GM12875 (cell line): Measurements from ENCODE around the gene SMPDL3B.

Experiments used
- H3K4me3 ChIP-seq: one replicate; pipeline ENCODE4 v1.5.1; 2011; ENCODE audit warnings: low read depth, low read length, control low read depth
- TF ChIP-seq, protein P1 (sequence below): IDR thresholded peaks from 2 replicates; pipeline ENCODE4 v1.5.1; 2011; ENCODE audit warnings: low read depth, mild to moderate bottlenecking, control low read depth, inconsistent platforms, low read length, moderate library complexity, borderline replicate concordance; ENCODE audit not compliant: insufficient read depth

Gene SMPDL3B

DNA sequence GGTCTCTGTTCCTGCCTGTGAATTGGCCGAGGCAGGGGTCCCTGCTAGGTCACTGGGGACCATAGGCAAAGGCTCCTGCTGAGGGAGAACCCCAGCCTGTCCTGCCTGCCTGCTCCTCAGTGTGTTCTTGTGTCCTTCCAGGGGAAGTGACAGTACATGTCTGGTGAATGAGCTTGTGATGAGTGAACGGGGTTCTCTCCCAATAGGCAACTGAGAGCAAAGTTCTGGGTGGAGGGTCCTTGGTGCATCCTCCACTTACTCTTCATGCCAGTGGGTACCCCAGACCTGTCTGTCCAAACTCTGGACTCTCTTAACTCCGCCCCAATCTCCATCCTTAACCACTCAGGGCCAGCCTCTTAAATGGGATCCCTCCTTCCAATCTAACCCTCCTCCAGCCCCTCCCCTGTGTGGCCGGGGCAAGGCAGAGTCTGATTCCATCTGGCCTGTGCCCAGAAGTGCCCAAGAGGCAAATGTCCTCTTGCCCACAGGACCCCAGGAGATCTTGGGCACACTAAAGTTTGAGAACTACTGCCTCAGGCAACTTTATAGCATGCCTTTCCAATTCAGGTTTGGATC, 26.9 kb downstream of the SMPDL3B start:
- TF ChIP-seq, protein P1, sequence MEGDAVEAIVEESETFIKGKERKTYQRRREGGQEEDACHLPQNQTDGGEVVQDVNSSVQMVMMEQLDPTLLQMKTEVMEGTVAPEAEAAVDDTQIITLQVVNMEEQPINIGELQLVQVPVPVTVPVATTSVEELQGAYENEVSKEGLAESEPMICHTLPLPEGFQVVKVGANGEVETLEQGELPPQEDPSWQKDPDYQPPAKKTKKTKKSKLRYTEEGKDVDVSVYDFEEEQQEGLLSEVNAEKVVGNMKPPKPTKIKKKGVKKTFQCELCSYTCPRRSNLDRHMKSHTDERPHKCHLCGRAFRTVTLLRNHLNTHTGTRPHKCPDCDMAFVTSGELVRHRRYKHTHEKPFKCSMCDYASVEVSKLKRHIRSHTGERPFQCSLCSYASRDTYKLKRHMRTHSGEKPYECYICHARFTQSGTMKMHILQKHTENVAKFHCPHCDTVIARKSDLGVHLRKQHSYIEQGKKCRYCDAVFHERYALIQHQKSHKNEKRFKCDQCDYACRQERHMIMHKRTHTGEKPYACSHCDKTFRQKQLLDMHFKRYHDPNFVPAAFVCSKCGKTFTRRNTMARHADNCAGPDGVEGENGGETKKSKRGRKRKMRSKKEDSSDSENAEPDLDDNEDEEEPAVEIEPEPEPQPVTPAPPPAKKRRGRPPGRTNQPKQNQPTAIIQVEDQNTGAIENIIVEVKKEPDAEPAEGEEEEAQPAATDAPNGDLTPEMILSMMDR, result no peak
- no peak overlapping the region for H3K4me3 ChIP-seq

DNA sequence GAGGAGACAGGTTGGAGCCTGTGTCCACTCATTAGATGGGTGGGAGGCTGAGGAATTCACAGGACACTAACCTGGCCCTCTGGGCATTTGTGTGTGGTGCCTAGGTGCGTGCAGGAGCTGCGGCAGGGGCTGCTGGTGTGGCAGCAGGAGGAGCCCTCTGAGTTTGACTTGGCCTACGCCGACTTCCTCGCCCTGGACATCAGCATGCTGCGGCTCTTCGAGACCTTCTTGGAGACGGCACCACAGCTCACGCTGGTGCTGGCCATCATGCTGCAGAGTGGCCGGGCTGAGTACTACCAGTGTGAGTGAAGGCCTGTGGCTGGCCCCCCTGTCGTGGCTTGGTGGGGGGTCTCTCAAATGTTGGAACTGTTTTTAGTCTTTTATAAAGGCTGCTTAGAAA, 28.6 kb downstream of the SMPDL3B start:
- no peak overlapping the region for H3K4me3 ChIP-seq
- TF ChIP-seq, protein P1, result no peak

DNA sequence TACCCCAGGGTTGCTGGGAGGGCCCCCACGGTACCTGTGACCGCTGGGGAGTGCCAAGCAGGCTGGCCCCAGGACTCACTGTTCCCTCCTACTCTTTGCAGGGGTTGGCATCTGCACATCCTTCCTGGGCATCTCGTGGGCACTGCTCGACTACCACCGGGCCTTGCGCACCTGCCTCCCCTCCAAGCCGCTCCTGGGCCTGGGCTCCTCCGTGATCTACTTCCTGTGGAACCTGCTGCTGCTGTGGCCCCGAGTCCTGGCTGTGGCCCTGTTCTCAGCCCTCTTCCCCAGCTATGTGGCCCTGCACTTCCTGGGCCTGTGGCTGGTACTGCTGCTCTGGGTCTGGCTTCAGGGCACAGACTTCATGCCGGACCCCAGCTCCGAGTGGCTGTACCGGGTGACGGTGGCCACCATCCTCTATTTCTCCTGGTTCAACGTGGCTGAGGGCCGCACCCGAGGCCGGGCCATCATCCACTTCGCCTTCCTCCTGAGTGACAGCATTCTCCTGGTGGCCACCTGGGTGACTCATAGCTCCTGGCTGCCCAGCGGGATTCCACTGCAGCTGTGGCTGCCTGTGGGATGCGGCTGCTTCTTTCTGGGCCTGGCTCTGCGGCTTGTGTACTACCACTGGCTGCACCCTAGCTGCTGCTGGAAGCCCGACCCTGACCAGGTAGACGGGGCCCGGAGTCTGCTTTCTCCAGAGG, 31.8 kb downstream of the SMPDL3B start:
- H3K4me3 ChIP-seq, result no peak overlapping the region
- TF ChIP-seq, protein P1, result no peak

DNA sequence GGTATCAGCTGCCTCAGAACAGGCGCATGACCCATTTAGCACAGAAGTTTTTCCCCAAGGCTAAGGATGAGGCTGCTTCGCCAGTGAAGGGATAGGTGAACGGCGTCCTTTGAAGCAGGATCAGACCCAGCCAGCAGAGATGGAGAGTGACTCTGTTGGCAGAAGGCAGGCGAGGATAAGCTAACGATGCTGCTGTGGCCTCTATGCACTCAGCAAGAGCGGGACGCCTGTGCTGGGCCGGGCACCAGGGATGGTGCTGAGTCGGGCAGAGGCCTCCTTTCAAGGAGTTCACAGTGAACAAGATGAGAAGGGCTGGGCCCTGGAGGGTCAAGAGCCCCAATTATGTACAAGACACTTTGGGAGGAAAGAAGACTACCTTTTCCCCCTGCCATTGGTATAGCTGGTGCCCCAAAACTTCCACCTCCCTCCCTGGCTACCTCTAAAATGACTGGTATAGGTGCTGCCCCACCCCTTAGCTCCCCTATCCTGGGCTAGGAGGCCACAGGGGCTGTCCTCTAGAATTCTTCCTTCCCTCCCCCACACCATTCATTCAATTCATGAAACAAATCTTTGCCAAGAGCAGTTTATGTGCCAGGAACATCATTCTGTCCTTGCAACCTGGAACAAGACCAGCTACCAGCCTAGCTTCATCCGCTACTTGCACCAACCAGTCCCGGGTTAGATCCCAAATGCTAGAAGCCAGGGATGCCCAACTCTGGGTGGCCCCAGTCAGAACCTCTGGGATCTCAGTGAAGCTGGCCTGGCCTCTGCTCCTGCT, 32.5 kb downstream of the SMPDL3B start:
- TF ChIP-seq, protein P1, result no peak
- H3K4me3 ChIP-seq, result no peak overlapping the region

DNA sequence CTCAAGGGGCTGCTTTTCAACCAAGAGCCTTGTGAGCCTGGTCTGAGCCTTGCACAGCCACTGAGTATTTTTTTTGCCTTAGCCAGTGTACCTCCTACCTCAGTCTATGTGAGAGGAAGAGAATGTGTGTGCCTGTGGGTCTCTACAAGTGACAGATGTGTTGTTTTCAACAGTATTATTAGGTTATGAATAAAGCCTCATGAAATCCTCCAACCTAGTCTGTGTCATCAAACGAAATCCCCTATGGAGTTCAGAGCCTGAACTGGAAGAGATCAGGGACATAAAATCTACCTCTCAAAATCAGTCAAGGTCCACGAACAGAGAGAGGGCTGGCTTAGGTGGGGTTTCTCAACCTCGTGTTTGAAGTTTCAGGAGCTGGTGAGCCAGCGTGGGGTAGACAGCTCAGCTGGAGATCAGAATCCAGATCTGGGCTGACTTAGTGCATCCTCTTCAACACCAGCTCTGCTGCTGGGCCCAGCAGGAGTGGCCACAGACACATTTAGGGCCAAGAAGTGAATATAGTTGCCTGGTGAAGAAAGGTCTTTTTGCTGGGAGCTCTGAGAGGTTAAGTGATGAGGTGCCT, 33.2 kb downstream of the SMPDL3B start:
- TF ChIP-seq, protein P1, result no peak
- no peak overlapping the region for H3K4me3 ChIP-seq

DNA sequence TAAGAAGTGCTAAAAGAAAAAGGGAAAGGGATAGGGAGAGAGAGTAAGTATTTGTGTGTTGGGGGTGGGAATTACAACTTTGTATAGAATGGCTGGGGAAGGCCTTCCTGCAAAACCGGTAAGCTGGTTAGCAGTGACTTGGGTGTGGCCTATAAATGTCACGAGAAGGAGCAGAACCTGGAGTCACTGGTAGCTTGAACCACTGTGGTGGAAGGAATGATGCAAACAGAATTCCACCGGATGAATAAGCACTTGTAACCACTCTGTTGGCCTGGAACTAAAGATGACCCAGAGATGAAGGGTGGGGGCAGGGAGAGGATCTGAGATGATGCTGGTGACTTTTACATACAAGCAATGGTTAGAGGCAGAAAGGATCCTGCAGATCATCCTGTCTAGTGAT, 33.9 kb downstream of the SMPDL3B start:
- H3K4me3 ChIP-seq, result no peak overlapping the region
- TF ChIP-seq, protein P1, result no peak
